Karpas-422 (cell line): Measurements from ENCODE around the gene IL1A. TPM values are rescaled to one million over a fixed set of nuclear protein-coding genes. Genes with fewer than 3 reads are reported as not detected.

Experiments used
- DNase-seq: peaks from one replicate; pipeline ENCODE4 v3.0.0-alpha.2; 2015
- H2AFZ ChIP-seq: fragments of 200-600 bp; sonication (generic); 2 replicates; pipeline ENCODE4 v1.6.1; 2014; ENCODE audit warnings: antibody characterized with exemption, low read length, mixed read lengths
- H3K27ac ChIP-seq: fragments of 200-600 bp; sonication (generic); 2 replicates; pipeline ENCODE4 v1.5.1; 2014; ENCODE audit warnings: mild to moderate bottlenecking, low read length, moderate library complexity
- H3K27me3 ChIP-seq: fragments of 200-600 bp; sonication (generic); 2 replicates; pipeline ENCODE4 v1.6.1; 2014; ENCODE audit warnings: low read length, mixed read lengths
- H3K36me3 ChIP-seq: fragments of 200-600 bp; sonication (generic); 2 replicates; pipeline ENCODE4 v1.6.1; 2014; ENCODE audit warnings: low read length, mixed read lengths; ENCODE audit not compliant: insufficient read depth
- H3K4me1 ChIP-seq: fragments of 200-600 bp; sonication (generic); 2 replicates; pipeline ENCODE4 v1.6.1; 2014; ENCODE audit warnings: mild to moderate bottlenecking, low read length, mixed read lengths
- H3K4me2 ChIP-seq: fragments of 200-600 bp; sonication (generic); 2 replicates; pipeline ENCODE4 v1.6.1; 2014; ENCODE audit warnings: low read length, low read depth, mild to moderate bottlenecking; ENCODE audit not compliant: poor library complexity, severe bottlenecking
- H3K4me3 ChIP-seq: fragments of 200-600 bp; sonication (generic); 2 replicates; pipeline ENCODE4 v1.5.1; 2014; ENCODE audit warnings: mild to moderate bottlenecking, antibody characterized with exemption, low read length, mixed read lengths
- H3K79me2 ChIP-seq: fragments of 200-600 bp; sonication (generic); 2 replicates; pipeline ENCODE4 v1.6.1; 2014; ENCODE audit warnings: mild to moderate bottlenecking, low read length, mixed read lengths
- H3K9ac ChIP-seq: fragments of 200-600 bp; sonication (generic); 2 replicates; pipeline ENCODE4 v1.6.0; 2014; ENCODE audit warnings: low read length
- H3K9me2 ChIP-seq: fragments of 200-600 bp; sonication (generic), shearing (Covaris generic); replicated peaks from 2 replicates; pipeline ENCODE4 v1.6.0; 2014; ENCODE audit warnings: mild to moderate bottlenecking, low read length, moderate library complexity; ENCODE audit not compliant: insufficient read depth
- H3K9me3 ChIP-seq: fragments of 300-700, 200-600 bp; sonication (generic); 2 replicates; pipeline ENCODE4 v1.6.1; 2014; ENCODE audit warnings: low read length, mixed read lengths
- H4K20me1 ChIP-seq: fragments of 200-600 bp; sonication (generic); 2 replicates; pipeline ENCODE4 v1.6.1; 2014; ENCODE audit warnings: mild to moderate bottlenecking, antibody characterized with exemption, low read length, low read depth; ENCODE audit not compliant: insufficient read depth
- total RNA-seq: library from RNA; depleted of rRNA; stranded (reverse); fragments of >200 nt; shearing (Covaris generic); gene quantifications from 2 replicates; pipeline ENCODE4 v1.2.3, GENCODE V29; 2014; ENCODE audit warnings: low replicate concordance

IL1A gene
- total RNA-seq, 1 experiment from 2014 or later: 0.15 TPM

DNA sequence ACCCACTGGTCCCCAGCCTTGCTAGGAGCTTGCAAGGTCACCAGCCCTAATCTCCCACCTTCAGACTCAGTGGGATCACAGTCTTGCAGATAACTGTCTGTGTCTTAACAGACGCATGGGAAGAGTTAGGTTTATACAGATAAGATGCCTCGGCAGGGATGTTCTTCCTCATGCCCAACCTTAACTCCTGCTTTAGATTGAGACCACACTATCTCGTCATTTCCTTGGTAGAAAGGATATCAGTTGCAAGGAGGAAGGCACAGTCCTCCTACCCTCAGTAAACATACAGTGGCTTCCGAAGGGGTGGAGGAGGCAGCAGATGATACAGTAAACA, 56.3 kb downstream of the IL1A start:
- Histone ChIP-seq H3K27ac (no peak overlapping the region), H3K27me3 (no peaks in the 10 kb centered on the region), H3K9ac (no peak overlapping the region), H3K4me2 (no peak overlapping the region), H3K9me2 (no peaks in the 10 kb centered on the region), H4K20me1 (no peaks in the 10 kb centered on the region), H3K36me3 (no peaks in the 10 kb centered on the region), H3K9me3 (no peaks in the 10 kb centered on the region), H3K79me2 (no peaks in the 10 kb centered on the region), H2AFZ (no peak overlapping the region), H3K4me3 (no peak overlapping the region), H3K4me1 (peaks cover 8% of the 10 kb centered on the region)
- DNase-seq: no peak

DNA sequence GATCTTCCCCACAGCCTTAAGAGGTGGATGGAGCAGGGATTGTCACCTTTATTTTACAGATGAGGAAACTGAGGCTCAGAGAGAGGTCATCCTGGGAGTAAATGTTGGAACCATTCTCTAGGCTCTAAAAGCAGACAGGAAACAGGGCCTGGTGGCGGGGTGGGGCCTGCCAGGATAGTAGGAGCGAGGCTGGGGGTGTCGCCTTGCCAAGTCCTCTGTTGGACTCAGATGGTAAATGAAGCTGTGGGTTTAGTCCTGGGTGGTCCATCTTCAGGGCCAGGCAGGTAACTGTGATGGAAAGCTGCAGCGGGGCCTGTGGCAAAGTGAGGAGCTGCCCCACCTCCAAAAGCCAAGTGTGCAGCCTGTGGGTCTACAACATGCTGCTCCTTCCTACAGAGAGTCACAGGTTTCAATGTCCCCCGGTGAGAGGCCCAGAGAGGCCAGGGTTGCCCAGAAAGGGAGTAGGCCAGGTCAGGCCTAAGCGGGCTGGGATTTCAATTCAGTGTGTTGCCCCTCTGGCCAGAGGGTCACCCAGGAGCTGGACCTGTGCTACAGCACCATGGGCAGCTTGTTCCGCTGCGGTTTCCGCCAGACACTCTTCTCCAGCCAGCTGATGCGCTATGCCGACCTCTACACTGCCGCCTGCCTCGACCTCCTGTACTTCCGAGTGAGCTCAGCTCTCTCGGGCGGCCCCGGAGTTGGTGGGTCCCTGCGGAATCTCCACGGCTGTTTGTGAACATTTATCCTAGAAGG, 56.8 kb downstream of the IL1A start:
- Histone ChIP-seq H3K4me3 (no peak overlapping the region), H3K9ac (no peak overlapping the region), H3K36me3 (no peaks in the 10 kb centered on the region), H3K27ac (no peak overlapping the region), H3K79me2 (no peaks in the 10 kb centered on the region), H3K9me3 (no peaks in the 10 kb centered on the region), H4K20me1 (no peaks in the 10 kb centered on the region), H3K9me2 (no peaks in the 10 kb centered on the region), H3K4me1 (peaks cover 8% of the 10 kb centered on the region), H2AFZ (no peak overlapping the region), H3K4me2 (no peak overlapping the region), H3K27me3 (no peaks in the 10 kb centered on the region)
- DNase-seq: no peak

- Histone ChIP-seq H2AFZ (peak overlapping the region; percentile 87; the same call in 1 of the 2 replicates), H3K9ac (peak overlapping the region; percentile 56), H3K27me3 (no peaks in the 10 kb centered on the region), H3K4me3 (no peak overlapping the region; the same call in 1 of the 2 replicates), H3K27ac (no peak overlapping the region), H3K4me2 (peak overlapping the region; percentile 41), H3K79me2 (no peaks in the 10 kb centered on the region), H3K36me3 (no peaks in the 10 kb centered on the region), H3K4me1 (peaks cover 8% of the 10 kb centered on the region), H3K9me2 (no peaks in the 10 kb centered on the region), H3K9me3 (no peaks in the 10 kb centered on the region), H4K20me1 (no peaks in the 10 kb centered on the region)
- peak; percentile 96 for DNase-seq
Measured at GRCh38 chr2:112726487-112727190, 57.7 kb downstream of the IL1A start.

GRCh38 chr2:112725545-112726457, 58.5 kb downstream of the IL1A start:
- Histone ChIP-seq H3K9me3 (no peaks in the 10 kb centered on the region), H3K9ac (peak overlapping the region; percentile 56), H3K4me2 (peak overlapping the region; percentile 41), H3K4me3 (no peak overlapping the region; the same call in 1 of the 2 replicates), H3K9me2 (no peaks in the 10 kb centered on the region), H3K27me3 (no peaks in the 10 kb centered on the region), H3K36me3 (no peaks in the 10 kb centered on the region), H3K79me2 (no peaks in the 10 kb centered on the region), H3K4me1 (peaks cover 8% of the 10 kb centered on the region), H3K27ac (no peak overlapping the region), H2AFZ (peak overlapping the region; percentile 87; the same call in 1 of the 2 replicates), H4K20me1 (no peaks in the 10 kb centered on the region)
- DNase-seq: no peak

DNA sequence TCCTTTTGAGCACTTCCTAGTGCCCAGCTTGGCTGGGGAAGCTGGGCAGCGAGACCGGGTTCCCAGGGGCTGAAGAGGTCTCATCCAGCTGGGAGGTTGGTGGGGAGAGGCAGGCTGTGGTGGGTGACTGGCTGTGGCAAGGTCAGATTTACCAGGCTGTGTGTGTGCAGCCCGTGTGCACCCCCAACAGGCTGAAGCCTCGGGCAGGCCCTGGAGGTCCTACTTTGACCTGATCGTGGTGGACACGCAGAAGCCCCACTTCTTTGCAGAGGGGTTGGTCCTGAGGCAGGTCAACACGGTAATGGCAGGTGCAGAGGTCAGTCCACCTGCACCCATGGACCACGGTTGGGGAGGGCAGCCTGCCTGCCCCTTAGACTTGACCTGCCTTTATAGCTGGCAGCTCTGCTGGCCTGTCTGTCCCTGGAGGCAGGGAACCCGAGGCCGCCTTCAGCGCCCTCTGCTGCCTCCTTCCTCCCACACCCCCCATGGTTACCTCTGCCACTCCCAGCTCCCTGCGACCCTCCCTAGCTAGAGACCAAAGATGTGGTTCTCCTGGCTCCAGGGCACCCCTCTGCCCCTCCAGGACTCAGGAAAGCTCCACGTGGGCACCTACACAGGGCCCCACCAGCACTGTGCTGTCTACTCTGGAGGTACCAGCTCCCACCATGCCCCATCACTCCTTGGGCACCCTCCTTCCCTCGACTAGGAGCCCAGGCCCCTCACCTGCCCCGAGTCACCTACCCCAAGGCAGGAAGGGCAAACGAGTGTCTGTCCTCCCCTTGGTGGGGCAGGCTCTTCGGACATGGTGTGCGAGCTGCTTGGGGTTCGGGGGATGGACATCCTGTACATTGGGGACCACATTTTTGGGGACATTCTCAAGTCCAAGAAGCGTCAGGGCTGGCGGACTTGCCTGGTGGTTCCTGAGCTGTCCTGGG, 59.4 kb downstream of the IL1A start:
- Histone ChIP-seq H3K79me2 (no peaks in the 10 kb centered on the region), H3K9me2 (no peaks in the 10 kb centered on the region), H3K4me1 (peaks cover 8% of the 10 kb centered on the region), H3K27ac (no peak overlapping the region), H3K4me2 (no peak overlapping the region), H3K36me3 (no peaks in the 10 kb centered on the region), H2AFZ (no peak overlapping the region), H3K9ac (no peak overlapping the region), H3K9me3 (no peaks in the 10 kb centered on the region), H4K20me1 (no peaks in the 10 kb centered on the region), H3K4me3 (no peak overlapping the region), H3K27me3 (no peaks in the 10 kb centered on the region)
- peak; percentile 51 for DNase-seq

- H3K27ac ChIP-seq: no peak overlapping the region
- no peaks in the 10 kb centered on the region for H3K9me3 ChIP-seq
- no peaks in the 10 kb centered on the region for H4K20me1 ChIP-seq
- peaks cover 8% of the 10 kb centered on the region for H3K4me1 ChIP-seq
- no peaks in the 10 kb centered on the region for H3K27me3 ChIP-seq
- no peaks in the 10 kb centered on the region for H3K79me2 ChIP-seq
- no peaks in the 10 kb centered on the region for H3K9me2 ChIP-seq
- DNase-seq: no peak
- no peak overlapping the region for H3K9ac ChIP-seq
- H3K36me3 ChIP-seq: no peaks in the 10 kb centered on the region
- no peak overlapping the region for H3K4me2 ChIP-seq
- no peak overlapping the region for H2AFZ ChIP-seq
- no peak overlapping the region for H3K4me3 ChIP-seq
Measured at GRCh38 chr2:112723995-112724394, 60.3 kb downstream of the IL1A start.
